Spleen (tissue), 7 donors: ENCODE data around the gene TENT5C.

ENCODE experiments used
- POLR2A ChIP-seq, 3 donors: fragments of 450-650 bp; IDR thresholded peaks; one replicate each; pipeline ENCODE4 v1.5.1; 2017; ENCODE audit warnings: antibody characterized with exemption in 3 of 3, mild to moderate bottlenecking in 1 of 3
- POLR2AphosphoS5 ChIP-seq, 3 donors: sonication (generic); formaldehyde crosslinking; IDR thresholded peaks; one replicate each; pipeline ENCODE4 v1.5.1; 2017; ENCODE audit warnings: antibody characterized with exemption in 3 of 3
- TF ChIP-seq, protein P1 (sequence below), 11 experiments: fragments of 200-600 bp in 7 of 11; fragments of 450-650 bp in 4 of 11; sonication (generic) in 4 of 11; IDR thresholded peaks in 8 of 11; conservative IDR thresholded peaks in 3 of 11; 1 replicate in 7 of 11; 2 replicates in 4 of 11; pipeline versions ENCODE4 v1.4.0 to v1.8.0; 2016 to 2021; ENCODE audit warnings: antibody characterized with exemption in 11 of 11, inconsistent platforms in 4 of 11, mild to moderate bottlenecking in 1 of 11
- donor health status: DM: no; HTN: no; CAD: no; lungs with moderate emphysema.
- donor health status: DM: no; HTN: no; CAD: no.
- donor health status: DM: no; HTN: no; CAD: no.

DNA sequence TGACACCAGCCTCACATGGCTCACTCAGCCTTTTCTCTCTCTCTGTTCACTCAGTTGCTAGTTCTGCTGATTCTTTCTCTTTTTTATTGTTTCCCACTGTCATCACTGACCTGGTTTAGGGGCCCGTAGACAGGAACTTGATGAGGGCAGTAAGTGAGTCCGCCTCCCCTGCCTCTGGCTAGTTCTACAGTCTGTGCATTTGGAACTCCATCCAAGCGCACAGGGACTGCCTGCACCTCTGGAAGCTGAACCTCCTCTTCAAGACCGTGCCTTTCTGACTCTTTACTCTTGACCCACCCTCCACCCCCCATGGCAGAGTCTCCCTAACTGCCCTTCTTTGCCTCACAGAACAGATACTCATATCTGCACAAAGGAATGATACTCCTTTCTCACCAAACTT lies 4.2 kb downstream of the TENT5C start:
- TF ChIP-seq, protein P1, sequence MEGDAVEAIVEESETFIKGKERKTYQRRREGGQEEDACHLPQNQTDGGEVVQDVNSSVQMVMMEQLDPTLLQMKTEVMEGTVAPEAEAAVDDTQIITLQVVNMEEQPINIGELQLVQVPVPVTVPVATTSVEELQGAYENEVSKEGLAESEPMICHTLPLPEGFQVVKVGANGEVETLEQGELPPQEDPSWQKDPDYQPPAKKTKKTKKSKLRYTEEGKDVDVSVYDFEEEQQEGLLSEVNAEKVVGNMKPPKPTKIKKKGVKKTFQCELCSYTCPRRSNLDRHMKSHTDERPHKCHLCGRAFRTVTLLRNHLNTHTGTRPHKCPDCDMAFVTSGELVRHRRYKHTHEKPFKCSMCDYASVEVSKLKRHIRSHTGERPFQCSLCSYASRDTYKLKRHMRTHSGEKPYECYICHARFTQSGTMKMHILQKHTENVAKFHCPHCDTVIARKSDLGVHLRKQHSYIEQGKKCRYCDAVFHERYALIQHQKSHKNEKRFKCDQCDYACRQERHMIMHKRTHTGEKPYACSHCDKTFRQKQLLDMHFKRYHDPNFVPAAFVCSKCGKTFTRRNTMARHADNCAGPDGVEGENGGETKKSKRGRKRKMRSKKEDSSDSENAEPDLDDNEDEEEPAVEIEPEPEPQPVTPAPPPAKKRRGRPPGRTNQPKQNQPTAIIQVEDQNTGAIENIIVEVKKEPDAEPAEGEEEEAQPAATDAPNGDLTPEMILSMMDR (IDR thresholded peaks at IDR 0.05 in 8 of 11, conservative IDR thresholded peaks at IDR 0.05 in 3 of 11) = no peak
- no peak for TF ChIP-seq POLR2A (IDR thresholded peaks at IDR 0.05)
- no peak for TF ChIP-seq POLR2AphosphoS5 (IDR thresholded peaks at IDR 0.05)
